GM06990 (cell line): Measurements from ENCODE around the gene UNG.

Experiments
- DNase-seq: peaks from one replicate; pipeline ENCODE4 v3.0.0-alpha.2; 2011; ENCODE audit not compliant: insufficient read length; ENCODE audit errors: extremely low read depth
- H3K27me3 ChIP-seq: replicated peaks from 2 replicates; pipeline ENCODE4 v1.6.0; 2011; ENCODE audit warnings: low read length; ENCODE audit not compliant: control insufficient read depth, insufficient read depth
- H3K36me3 ChIP-seq: 2 replicates; pipeline ENCODE4 v1.5.1; 2011; ENCODE audit warnings: low read length; ENCODE audit not compliant: control insufficient read depth, insufficient read depth
- H3K4me3 ChIP-seq: replicated peaks from 2 replicates; pipeline ENCODE4 v1.5.1; 2011; ENCODE audit warnings: low read depth, mild to moderate bottlenecking, control low read depth, low read length
- TF ChIP-seq, protein P1 (sequence below): IDR thresholded peaks from 2 replicates; pipeline ENCODE4 v1.5.1; 2011; ENCODE audit warnings: low read length, control low read depth, mild to moderate bottlenecking, inconsistent platforms; ENCODE audit not compliant: insufficient read depth, poor library complexity, severe bottlenecking

Gene UNG

DNA sequence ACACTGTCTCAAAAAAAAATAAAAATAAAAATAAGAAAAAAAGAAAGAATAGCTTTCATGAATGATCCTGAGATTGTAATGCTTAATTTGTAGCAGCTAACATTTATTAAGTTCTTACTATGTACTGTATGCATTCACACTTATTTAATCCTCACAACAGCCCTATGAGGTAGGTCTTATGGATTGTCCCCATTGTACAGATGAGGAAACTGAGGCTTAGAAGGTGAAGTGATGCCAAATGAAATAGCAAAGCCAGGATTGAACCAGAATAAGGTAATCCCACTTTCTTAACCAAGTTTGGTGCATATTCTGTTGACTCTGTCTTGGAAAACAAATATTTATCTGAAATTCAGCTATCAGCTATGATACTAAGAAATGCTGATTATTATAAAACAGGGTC, 42.9 kb upstream of the UNG start:
- TF ChIP-seq, protein P1, sequence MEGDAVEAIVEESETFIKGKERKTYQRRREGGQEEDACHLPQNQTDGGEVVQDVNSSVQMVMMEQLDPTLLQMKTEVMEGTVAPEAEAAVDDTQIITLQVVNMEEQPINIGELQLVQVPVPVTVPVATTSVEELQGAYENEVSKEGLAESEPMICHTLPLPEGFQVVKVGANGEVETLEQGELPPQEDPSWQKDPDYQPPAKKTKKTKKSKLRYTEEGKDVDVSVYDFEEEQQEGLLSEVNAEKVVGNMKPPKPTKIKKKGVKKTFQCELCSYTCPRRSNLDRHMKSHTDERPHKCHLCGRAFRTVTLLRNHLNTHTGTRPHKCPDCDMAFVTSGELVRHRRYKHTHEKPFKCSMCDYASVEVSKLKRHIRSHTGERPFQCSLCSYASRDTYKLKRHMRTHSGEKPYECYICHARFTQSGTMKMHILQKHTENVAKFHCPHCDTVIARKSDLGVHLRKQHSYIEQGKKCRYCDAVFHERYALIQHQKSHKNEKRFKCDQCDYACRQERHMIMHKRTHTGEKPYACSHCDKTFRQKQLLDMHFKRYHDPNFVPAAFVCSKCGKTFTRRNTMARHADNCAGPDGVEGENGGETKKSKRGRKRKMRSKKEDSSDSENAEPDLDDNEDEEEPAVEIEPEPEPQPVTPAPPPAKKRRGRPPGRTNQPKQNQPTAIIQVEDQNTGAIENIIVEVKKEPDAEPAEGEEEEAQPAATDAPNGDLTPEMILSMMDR: no peak
- no peaks in the 10 kb centered on the region for H3K27me3 ChIP-seq
- H3K36me3 ChIP-seq: no peaks in the 10 kb centered on the region
- no peak for DNase-seq
- peak overlapping the region; percentile 87 for H3K4me3 ChIP-seq

DNA sequence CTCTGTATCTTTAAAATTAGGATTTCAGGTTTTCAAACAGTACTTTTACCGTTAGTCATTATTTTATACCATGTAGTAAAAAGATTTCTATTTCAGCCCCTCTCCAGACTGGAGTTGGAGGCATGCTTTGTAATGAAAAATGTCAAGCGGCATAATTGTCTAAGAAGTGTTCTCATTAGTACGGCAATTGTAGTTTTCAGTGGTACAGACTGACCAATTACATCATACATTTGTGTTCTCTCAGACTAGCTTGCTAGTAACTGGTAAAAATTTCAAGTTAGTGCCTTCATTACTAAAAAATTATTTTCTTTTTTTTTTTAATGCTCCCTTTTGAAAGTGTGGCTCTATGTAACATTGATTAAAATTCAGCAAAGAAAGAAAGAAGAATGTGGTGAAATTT, 40.5 kb upstream of the UNG start:
- H3K4me3 ChIP-seq: no peak overlapping the region
- H3K27me3 ChIP-seq: no peaks in the 10 kb centered on the region
- TF ChIP-seq, protein P1: no peak
- DNase-seq: no peak
- H3K36me3 ChIP-seq: no peaks in the 10 kb centered on the region

DNA sequence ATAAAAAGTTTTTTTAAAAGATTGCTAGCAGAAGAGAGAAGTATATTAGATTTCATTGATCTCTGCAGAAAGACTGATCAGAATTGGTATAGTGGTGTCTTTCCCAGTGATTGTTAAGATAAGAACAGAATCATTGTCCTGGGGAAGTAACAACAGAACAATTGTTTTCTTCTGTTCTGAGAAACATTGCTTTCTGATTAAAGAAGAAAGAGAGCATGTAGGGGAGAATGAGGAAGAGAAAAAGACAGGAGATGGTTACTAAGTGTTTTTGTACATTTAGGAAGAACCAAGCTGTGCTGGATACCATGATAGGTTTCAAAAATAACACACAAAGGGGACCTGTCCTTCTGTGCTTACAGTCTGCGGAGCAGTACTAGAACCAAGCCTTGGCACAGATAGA, 40.0 kb upstream of the UNG start:
- no peak overlapping the region for H3K4me3 ChIP-seq
- no peak for DNase-seq
- no peaks in the 10 kb centered on the region for H3K27me3 ChIP-seq
- TF ChIP-seq, protein P1: no peak
- H3K36me3 ChIP-seq: no peaks in the 10 kb centered on the region

GRCh38 chr12:109058773-109059172, 38.6 kb upstream of the UNG start:
- no peaks in the 10 kb centered on the region for H3K27me3 ChIP-seq
- no peak for DNase-seq
- TF ChIP-seq, protein P1: no peak
- no peaks in the 10 kb centered on the region for H3K36me3 ChIP-seq
- H3K4me3 ChIP-seq: no peak overlapping the region

GRCh38 chr12:109064143-109064542, 33.3 kb upstream of the UNG start:
- no peak for DNase-seq
- no peak overlapping the region for H3K4me3 ChIP-seq
- TF ChIP-seq, protein P1: no peak
- no peaks in the 10 kb centered on the region for H3K27me3 ChIP-seq
- H3K36me3 ChIP-seq: peaks cover 2% of the 10 kb centered on the region; the same call in 1 of the 2 replicates

DNA sequence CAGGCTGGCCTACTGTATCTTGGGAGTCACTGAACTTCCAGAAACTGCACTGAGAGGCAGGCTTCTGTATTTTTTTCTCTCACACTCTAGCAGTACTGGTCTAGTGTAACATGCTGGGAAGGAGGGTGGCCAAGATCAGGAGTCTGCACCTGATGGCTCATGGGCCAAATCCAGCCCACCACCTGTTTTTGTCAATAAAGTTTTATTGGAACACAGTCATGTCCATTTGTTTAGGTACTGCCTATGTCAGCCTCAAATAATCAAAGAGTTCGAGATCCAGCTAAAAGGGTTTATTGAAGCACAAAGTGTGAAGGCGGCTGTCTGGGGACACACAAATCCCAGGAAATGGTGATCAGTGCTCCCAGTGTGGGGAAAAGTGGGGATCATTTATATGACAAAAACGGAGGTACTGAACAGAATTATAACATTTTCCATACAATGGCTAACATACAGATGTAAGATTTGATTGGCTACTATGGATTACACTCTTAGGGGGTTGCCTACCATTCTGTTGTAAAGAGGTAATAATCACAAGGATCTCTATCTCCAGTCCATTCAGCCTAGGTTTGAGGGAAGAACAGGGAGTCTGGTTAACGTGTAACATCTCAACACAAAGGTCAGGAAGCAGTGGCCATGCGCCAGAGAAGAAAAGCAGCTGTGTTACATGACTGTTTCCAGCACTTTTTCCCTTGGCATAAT, 32.1 kb upstream of the UNG start:
- H3K27me3 ChIP-seq: no peaks in the 10 kb centered on the region
- DNase-seq: no peak
- TF ChIP-seq, protein P1: no peak
- no peak overlapping the region for H3K4me3 ChIP-seq
- H3K36me3 ChIP-seq: peaks cover 3% of the 10 kb centered on the region; the same call in 1 of the 2 replicates
